Esophagus muscularis mucosa (tissue), 4 donors: ENCODE data around the gene SNX15. TPM values are rescaled to one million over a fixed set of nuclear protein-coding genes. Genes with fewer than 3 reads are reported as not detected.

ENCODE experiments used
- DNase-seq: peaks from one replicate; pipeline ENCODE4 v3.0.0-alpha.2; 2017; ENCODE audit errors: extremely low spot score
- H3K27ac ChIP-seq, 4 donors: fragments of 200-600 bp; sonication (generic); replicated peaks in 1 of 4; 1 replicate in 3 of 4; 2 replicates in 1 of 4; pipeline ENCODE4 v1.5.1; 2016 to 2019; ENCODE audit warnings: mild to moderate bottlenecking in 1 of 4
- H3K27me3 ChIP-seq, 4 donors: fragments of 200-600 bp; sonication (generic); one replicate each; pipeline versions ENCODE4 v1.5.1 to v1.6.0; 2016 to 2019
- H3K36me3 ChIP-seq, 4 donors: fragments of 200-600 bp; sonication (generic); one replicate each; pipeline ENCODE4 v1.5.1; 2016 to 2019
- H3K4me1 ChIP-seq, 4 donors: fragments of 200-600 bp; sonication (generic); one replicate each; pipeline ENCODE4 v1.5.1; 2016 to 2019
- H3K4me3 ChIP-seq, 4 donors: fragments of 200-600 bp; sonication (generic); 1 replicate in 2 of 4; 2 replicates in 2 of 4; pipeline ENCODE4 v1.5.1; 2016 to 2019; ENCODE audit warnings: mild to moderate bottlenecking in 4 of 4, moderate library complexity in 1 of 4
- H3K9me3 ChIP-seq, 4 donors: fragments of 200-600 bp; sonication (generic); 1 replicate in 3 of 4; 2 replicates in 1 of 4; pipeline ENCODE4 v1.5.1; 2016 to 2019
- CTCF ChIP-seq, 3 experiments: fragments of 200-600 bp in 2 of 3; fragments of 450-650 bp in 1 of 3; sonication (generic) in 2 of 3; IDR thresholded peaks; one replicate each; pipeline ENCODE4 v1.5.1; 2017 to 2019; ENCODE audit warnings: antibody characterized with exemption in 3 of 3, mild to moderate bottlenecking in 2 of 3, moderate library complexity in 1 of 3
- EP300 ChIP-seq: sonication (generic); formaldehyde crosslinking; IDR thresholded peaks from one replicate; pipeline ENCODE4 v1.6.1; 2017; ENCODE audit warnings: antibody characterized with exemption
- POLR2A ChIP-seq: fragments of 450-650 bp; IDR thresholded peaks from one replicate; pipeline ENCODE4 v1.6.1; 2017; ENCODE audit warnings: antibody characterized with exemption, moderate library complexity, mild to moderate bottlenecking, low read depth
- POLR2AphosphoS5 ChIP-seq, 2 donors: sonication (generic); formaldehyde crosslinking; IDR thresholded peaks; one replicate each; pipeline ENCODE4 v1.6.1; 2017; ENCODE audit warnings: antibody characterized with exemption in 2 of 2
- WGBS: methylation state at CpG from one replicate; pipeline ENCODE4 v1.1.5; 2018; 5-methylcytosine and 5-hydroxymethylcytosine counted together
- intact Hi-C: fragments of 100-400 bp; cut with DNase I; formaldehyde crosslinking; loops from one replicate; pipeline ENCODE4 v1.15.1; 2023
- total RNA-seq, 4 donors: library from RNA; depleted of rRNA; stranded (reverse); fragments of >200 nt; gene quantifications; one replicate each; pipeline versions ENCODE4 v1.1.0 to v1.2.1, GENCODE V29; 2016

Gene SNX15
- total RNA-seq, 4 donors from 2014 or later = 21.2 to 57.1 (median 33.1) TPM

- Histone ChIP-seq H3K27me3 (no peaks in the 10 kb centered on the region), H3K9me3 (no peaks in the 10 kb centered on the region), H3K4me1 (no peaks in the 10 kb centered on the region), H3K4me3 (no peak overlapping the region), H3K27ac (no peak overlapping the region), H3K36me3 (no peaks in the 10 kb centered on the region)
- WGBS = 93% methylated on average over 7 of the region's 7 CpGs
- intact Hi-C loops = loop anchor here (10.0 kb wide), 1 partner anchor 689 kb away; no protein-coding TSS in a partner anchor
- TF ChIP-seq EP300 (no peak), CTCF (IDR thresholded peaks at IDR 0.05) (no peak), POLR2A (no peak), POLR2AphosphoS5 (IDR thresholded peaks at IDR 0.05) (no peak)
- DNase-seq = no peak
Observed at GRCh38 chr11:65065851-65066250, 38.6 kb downstream of the SNX15 start.

- Histone ChIP-seq H3K27ac (no peak overlapping the region), H3K4me1 (no peaks in the 10 kb centered on the region), H3K27me3 (no peaks in the 10 kb centered on the region), H3K9me3 (no peaks in the 10 kb centered on the region), H3K36me3 (no peaks in the 10 kb centered on the region), H3K4me3 (no peak overlapping the region)
- WGBS = 71% methylated on average over 4 of the region's 11 CpGs
- no peak for DNase-seq
- TF ChIP-seq POLR2A = no peak
- TF ChIP-seq EP300 = no peak
- TF ChIP-seq POLR2AphosphoS5 (IDR thresholded peaks at IDR 0.05) = no peak
- TF ChIP-seq CTCF (IDR thresholded peaks at IDR 0.05) = no peak
- intact Hi-C loops = loop anchor here (10.0 kb wide), 1 partner anchor 688 kb away; no protein-coding TSS in a partner anchor
Observed at GRCh38 chr11:65066315-65066714, 39.1 kb downstream of the SNX15 start.

- no peaks in the 10 kb centered on the region for H3K27me3 ChIP-seq
- DNase-seq = no peak
- no peak overlapping the region for H3K27ac ChIP-seq
- no peak for TF ChIP-seq CTCF (IDR thresholded peaks at IDR 0.05)
- TF ChIP-seq EP300 = no peak
- no peak for TF ChIP-seq POLR2A
- no peak for TF ChIP-seq POLR2AphosphoS5 (IDR thresholded peaks at IDR 0.05)
- H3K4me3 ChIP-seq = no peak overlapping the region
- H3K9me3 ChIP-seq = no peaks in the 10 kb centered on the region
- intact Hi-C loops = loop anchor here (10.0 kb wide), 1 partner anchor 688 kb away; no protein-coding TSS in a partner anchor
- 80% methylated on average over 3 of the region's 4 CpGs for WGBS
- H3K36me3 ChIP-seq = no peaks in the 10 kb centered on the region
- H3K4me1 ChIP-seq = no peaks in the 10 kb centered on the region
Observed at GRCh38 chr11:65066805-65067291, 39.6 kb downstream of the SNX15 start.

- intact Hi-C loops = loop anchor here (10.0 kb wide), 1 partner anchor 687 kb away; no protein-coding TSS in a partner anchor
- WGBS = 73% methylated on average over 2 of the region's 10 CpGs
Observed at GRCh38 chr11:65067446-65067845, 40.2 kb downstream of the SNX15 start.

More at GRCh38 chr11:65067446-65067845, 40.2 kb downstream of the SNX15 start:
- DNase-seq = no peak
- TF ChIP-seq POLR2A = no peak
- TF ChIP-seq EP300 = no peak
- no peak for TF ChIP-seq POLR2AphosphoS5 (IDR thresholded peaks at IDR 0.05)
- TF ChIP-seq CTCF (IDR thresholded peaks at IDR 0.05) = no peak
- no peaks in the 10 kb centered on the region for H3K9me3 ChIP-seq
- H3K27me3 ChIP-seq = no peaks in the 10 kb centered on the region
- no peaks in the 10 kb centered on the region for H3K4me1 ChIP-seq
- no peak overlapping the region for H3K4me3 ChIP-seq
- H3K36me3 ChIP-seq = no peaks in the 10 kb centered on the region
- H3K27ac ChIP-seq = no peak overlapping the region
